Heart left ventricle (tissue), 16 donors: ENCODE measurements around the gene ZNF408. TPM values are rescaled to one million over a fixed set of nuclear protein-coding genes. Genes with fewer than 3 reads are reported as not detected.
A peak's percentile ranks its signal among the peaks of the same experiment; 100 is the strongest.

Experiments
- ATAC-seq, 4 donors: fragments of 200-7000 bp; cut with Tn5 transposase; one replicate each; pipeline ENCODE4 v1.9.1; 2020 to 2022; ENCODE audit warnings: moderate library complexity in 4 of 4, mild to moderate bottlenecking in 3 of 4, moderate number of reproducible peaks in 1 of 4
- DNase-seq, 5 donors: peaks; one replicate each; pipeline ENCODE4 v3.0.0-alpha.2; 2020
- H3K27ac ChIP-seq, 12 donors: fragments of 200-600 bp; sonication (generic) in 4 of 12; one replicate each; pipeline versions ENCODE4 v1.5.0 to v1.8.0; 2016 to 2022; ENCODE audit warnings: mild to moderate bottlenecking in 2 of 12
- H3K27me3 ChIP-seq, 9 donors: fragments of 200-600 bp; sonication (generic) in 2 of 9; one replicate each; pipeline versions ENCODE4 v1.5.1 to v1.8.0; 2016 to 2022; ENCODE audit warnings: mild to moderate bottlenecking in 3 of 9
- H3K36me3 ChIP-seq, 9 donors: fragments of 200-600 bp; sonication (generic) in 2 of 9; one replicate each; pipeline versions ENCODE4 v1.5.0 to v1.8.0; 2018 to 2022; ENCODE audit warnings: mild to moderate bottlenecking in 2 of 9
- H3K4me1 ChIP-seq, 12 donors: fragments of 200-600 bp; sonication (generic) in 4 of 12; one replicate each; pipeline versions ENCODE4 v1.5.0 to v1.8.0; 2016 to 2022; ENCODE audit warnings: mild to moderate bottlenecking in 3 of 12
- H3K4me3 ChIP-seq, 12 donors: fragments of 200-600 bp; sonication (generic) in 4 of 12; one replicate each; pipeline versions ENCODE4 v1.5.0 to v1.8.0; 2017 to 2022; ENCODE audit warnings: mild to moderate bottlenecking in 9 of 12, moderate library complexity in 4 of 12
- H3K9me3 ChIP-seq, 12 donors: fragments of 200-600 bp; sonication (generic) in 4 of 12; one replicate each; pipeline versions ENCODE4 v1.5.0 to v1.8.0; 2016 to 2022; ENCODE audit warnings: mild to moderate bottlenecking in 1 of 12
- POLR2A ChIP-seq, 2 donors: fragments of 450-650 bp; IDR thresholded peaks; one replicate each; pipeline ENCODE4 v1.6.1; 2017; ENCODE audit warnings: antibody characterized with exemption in 2 of 2, mild to moderate bottlenecking in 2 of 2, moderate library complexity in 2 of 2
- WGBS, 4 donors: extraction: QIAGEN DNeasy Blood & Tissue Kit in 2 of 4; methylation state at CpG; one replicate each; pipeline versions ENCODE4 v1.1.5 to v1.1.7; 2013 to 2018; 5-methylcytosine and 5-hydroxymethylcytosine counted together
- intact Hi-C, 10 donors: fragments of 100-400 bp; cut with DNase I; formaldehyde crosslinking; loops; one replicate each; pipeline versions ENCODE4 v1.11.1 to v1.14.2; 2022
- polyA plus RNA-seq, 2 donors: library from polyadenylated mRNA; stranded (reverse); fragments of 200-250 nt; gene quantifications; one replicate each; pipeline ENCODE4 v1.2.3, GENCODE V29; 2013
- total RNA-seq, 9 donors: library from RNA; depleted of rRNA in 2 of 9; stranded (reverse); fragments of >200 nt in 2 of 9; fragmentation: NEBNext Ultra II Directional in 3 of 9; extraction: Animal tissue kit (Norgen Biotek cat#: 25700) in 3 of 9; gene quantifications; one replicate each; pipeline versions ENCODE4 v1.1.0 to v1.2.4, GENCODE V29; 2016 to 2023
- TF ChIP-seq, protein P1 (sequence below), 12 donors: fragments of 200-600 bp; sonication (generic) in 4 of 12; IDR thresholded peaks; one replicate each; pipeline versions ENCODE4 v1.5.0 to v1.8.0; 2018 to 2022; ENCODE audit warnings: antibody characterized with exemption in 12 of 12, mild to moderate bottlenecking in 5 of 12
- donor health status: ischemic (EF 13 %, LVEDD 7.1; RV severe dilation, severe dysfunction).
- donor health status: healthy with polysubstance abuse.
- donor health status: DM: no; HTN: yes; CAD: no.
- donor health status: DM: no; HTN: no; CAD: no.
- donor health status: ischemic (EF 25% LVEDD 6.9; RV normal size, moderate dysfunction).
- donor health status: ischemic (EF 25% LVEDD 5.7; RV mildly dilated, moderate dysfunction).
- donor health status: healthy.
- donor health status: DM: yes; HTN: yes; CAD: no.
- donor health status: ischemic (EF 35%, LVEDD 5.7; RV mildly dilated, moderate dysfunction).
- donor health status: nonischemic (EF 11% LVEDD 7.7; RV severe dilation, severe dysfunction).
- donor health status: DM: yes; HTN: yes; CAD: no.
- donor health status: PGD.
- donor health status: ischemic (EF 29% LVEDD 5.4; RV normal size, mild dysfunction).
- donor health status: nonischemic (EF 23%, LVEDD 6.1; RV moderate dilation, normal function).

Gene ZNF408
- total and polyA plus RNA-seq, 11 donors = 5.3 to 10.0 (median 7.1) TPM

DNA sequence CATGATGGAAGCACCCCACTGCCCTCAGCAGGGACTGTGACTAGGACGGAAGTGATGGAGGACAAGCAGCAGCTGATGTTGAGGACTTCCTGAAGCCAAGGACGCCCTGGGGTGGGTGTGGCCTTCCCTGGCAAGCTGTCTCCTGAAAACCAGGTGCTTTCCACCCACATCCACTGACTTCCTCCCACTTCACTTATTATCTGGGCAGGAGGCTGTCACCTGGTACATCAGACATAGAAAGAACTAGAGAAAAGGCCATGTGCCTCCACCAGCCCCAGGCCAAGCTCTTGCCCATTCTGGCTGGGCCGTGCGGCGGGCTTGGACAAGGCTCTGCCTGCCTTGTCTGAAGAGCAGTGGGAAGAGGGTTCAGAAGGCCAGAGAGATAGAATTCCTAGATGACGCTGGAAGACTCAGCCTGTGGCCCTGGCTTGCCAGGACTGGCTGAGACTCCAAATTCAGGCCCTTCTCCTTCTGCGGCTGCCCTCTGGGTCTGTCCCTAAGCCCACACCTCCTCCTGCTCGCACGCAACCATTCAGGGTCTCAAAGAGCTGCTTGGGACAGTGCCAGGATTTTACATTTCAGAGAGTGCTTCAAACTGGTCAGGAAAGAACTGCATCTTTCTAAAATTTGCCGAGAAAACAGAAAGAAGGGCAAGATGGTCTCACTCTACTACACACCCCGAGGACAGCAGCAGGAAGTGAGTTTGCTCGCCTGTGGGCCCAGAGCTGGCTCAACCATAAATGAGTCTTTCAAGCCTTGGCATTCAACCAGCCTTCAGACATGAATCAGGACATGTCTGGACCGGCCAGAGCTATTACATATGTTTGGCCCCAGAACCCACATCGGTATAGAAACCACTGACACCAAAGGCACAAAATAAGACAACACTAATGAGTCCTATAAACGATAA lies 13.7 kb upstream of the ZNF408 start:
- Histone ChIP-seq H3K4me3 (no peak overlapping the region), H3K27ac (peak overlapping the region in 11 of 12 donors; percentile 11 to 88 (median 68)), H3K27me3 (no peaks in the 10 kb centered on the region), H3K9me3 (no peaks in the 10 kb centered on the region), H3K36me3 (peaks cover 0 to 95% (median 69%) of the 10 kb centered on the region in 9 donors), H3K4me1 (peaks cover 0 to 55% (median 36%) of the 10 kb centered on the region in 12 donors)
- 59 to 76% (median 59%) methylated on average over 15 of the region's 15 CpGs for WGBS, 4 donors
- intact Hi-C loops = no loop called here
- DNase-seq (peak in 1 of 5 donors; percentile 54), ATAC-seq (peak in 3 of 4 donors; percentile 34 to 66 (median 64))
- TF ChIP-seq, protein P1, sequence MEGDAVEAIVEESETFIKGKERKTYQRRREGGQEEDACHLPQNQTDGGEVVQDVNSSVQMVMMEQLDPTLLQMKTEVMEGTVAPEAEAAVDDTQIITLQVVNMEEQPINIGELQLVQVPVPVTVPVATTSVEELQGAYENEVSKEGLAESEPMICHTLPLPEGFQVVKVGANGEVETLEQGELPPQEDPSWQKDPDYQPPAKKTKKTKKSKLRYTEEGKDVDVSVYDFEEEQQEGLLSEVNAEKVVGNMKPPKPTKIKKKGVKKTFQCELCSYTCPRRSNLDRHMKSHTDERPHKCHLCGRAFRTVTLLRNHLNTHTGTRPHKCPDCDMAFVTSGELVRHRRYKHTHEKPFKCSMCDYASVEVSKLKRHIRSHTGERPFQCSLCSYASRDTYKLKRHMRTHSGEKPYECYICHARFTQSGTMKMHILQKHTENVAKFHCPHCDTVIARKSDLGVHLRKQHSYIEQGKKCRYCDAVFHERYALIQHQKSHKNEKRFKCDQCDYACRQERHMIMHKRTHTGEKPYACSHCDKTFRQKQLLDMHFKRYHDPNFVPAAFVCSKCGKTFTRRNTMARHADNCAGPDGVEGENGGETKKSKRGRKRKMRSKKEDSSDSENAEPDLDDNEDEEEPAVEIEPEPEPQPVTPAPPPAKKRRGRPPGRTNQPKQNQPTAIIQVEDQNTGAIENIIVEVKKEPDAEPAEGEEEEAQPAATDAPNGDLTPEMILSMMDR (IDR thresholded peaks at IDR 0.05) = no peak
- TF ChIP-seq POLR2A (IDR thresholded peaks at IDR 0.05) = no peak

DNA sequence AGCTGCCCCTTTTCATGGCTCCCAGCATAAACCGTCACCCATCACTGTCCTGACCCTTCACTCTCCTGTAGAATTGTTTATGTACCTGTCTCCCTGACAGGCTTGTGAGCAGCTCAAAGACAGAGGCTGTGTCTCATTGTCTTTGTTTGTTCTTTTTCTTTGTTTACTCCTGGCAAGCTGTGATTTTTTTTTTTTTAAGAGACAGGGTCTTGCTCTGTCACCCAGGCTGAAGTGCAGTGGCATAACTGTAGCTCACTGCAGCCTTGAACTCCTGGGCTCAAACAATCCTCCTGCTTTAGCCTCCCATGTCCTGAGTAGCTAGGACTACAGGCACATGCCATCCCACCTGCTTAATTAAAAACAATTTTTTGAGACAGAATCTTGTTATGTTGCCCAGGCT lies 10.1 kb upstream of the ZNF408 start:
- H3K27me3 ChIP-seq = no peaks in the 10 kb centered on the region
- no peak for TF ChIP-seq POLR2A (IDR thresholded peaks at IDR 0.05)
- TF ChIP-seq, protein P1 (IDR thresholded peaks at IDR 0.05) = no peak
- DNase-seq (no peak), ATAC-seq (no peak)
- WGBS, 4 donors = 92 to 100% (median 96%) methylated on average over 1 of the region's 1 CpG
- H3K36me3 ChIP-seq = peaks cover 0 to 97% (median 91%) of the 10 kb centered on the region in 9 donors
- intact Hi-C loops = no loop called here
- no peak overlapping the region for H3K4me3 ChIP-seq
- no peaks in the 10 kb centered on the region for H3K9me3 ChIP-seq
- H3K4me1 ChIP-seq = peaks cover 0 to 51% (median 26%) of the 10 kb centered on the region in 12 donors
- H3K27ac ChIP-seq = no peak overlapping the region

DNA sequence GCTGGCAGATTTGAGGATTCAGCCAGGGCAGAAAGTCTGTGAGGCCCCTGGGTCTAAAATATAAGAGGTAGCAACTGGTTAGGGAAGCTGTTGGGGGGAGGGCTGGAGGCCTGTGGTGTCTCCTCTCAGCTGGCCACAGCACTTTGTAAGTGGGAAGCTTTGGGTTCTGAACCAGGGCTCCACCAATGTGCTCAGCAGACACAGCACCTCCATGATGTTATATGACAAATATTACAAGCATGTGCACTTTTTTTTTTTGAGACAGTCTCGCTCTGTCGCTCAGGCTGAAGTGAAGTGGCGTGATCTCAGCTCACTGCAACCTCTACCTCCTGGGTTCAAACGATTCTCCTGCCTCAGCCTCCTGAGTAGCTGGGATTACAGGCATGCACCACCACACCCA lies 8.4 kb upstream of the ZNF408 start:
- Histone ChIP-seq H3K27me3 (no peaks in the 10 kb centered on the region), H3K4me1 (peaks cover 0 to 55% (median 38%) of the 10 kb centered on the region in 12 donors), H3K36me3 (peaks cover 0 to 93% (median 77%) of the 10 kb centered on the region in 9 donors), H3K9me3 (no peaks in the 10 kb centered on the region), H3K27ac (peak overlapping the region in 1 of 12 donors; percentile 24), H3K4me3 (no peak overlapping the region)
- no peak for ATAC-seq
- TF ChIP-seq, protein P1 (IDR thresholded peaks at IDR 0.05) = no peak
- no peak for TF ChIP-seq POLR2A (IDR thresholded peaks at IDR 0.05)
- 48 to 69% (median 65%) methylated on average over 4 of the region's 4 CpGs for WGBS, 4 donors
- intact Hi-C loops = no loop called here
- no peak for DNase-seq

DNA sequence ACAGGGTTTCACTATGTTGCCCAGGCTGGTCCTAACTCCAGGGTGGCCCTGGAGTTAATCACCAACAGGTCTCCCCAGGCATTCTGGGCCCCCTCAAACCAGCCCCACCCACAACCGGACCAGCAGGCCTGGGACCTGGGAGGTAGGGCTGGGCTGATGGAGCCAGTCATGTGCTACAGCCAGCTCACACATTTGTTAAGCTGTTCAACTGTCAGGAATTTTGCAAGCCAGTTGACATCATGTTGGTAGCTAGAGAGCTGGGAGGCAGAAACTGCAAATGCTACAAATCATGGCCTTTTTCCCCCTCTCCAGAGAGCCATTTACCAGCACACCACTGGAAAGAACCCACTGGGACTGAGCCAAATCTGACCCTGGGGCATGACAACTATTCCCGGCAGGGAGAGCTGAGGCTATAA lies 7.2 kb upstream of the ZNF408 start:
- Histone ChIP-seq H3K4me1 (peaks cover under 1 to 55% (median 47%) of the 10 kb centered on the region in 12 donors), H3K27me3 (no peaks in the 10 kb centered on the region), H3K4me3 (no peak overlapping the region), H3K36me3 (peaks cover 0 to 82% (median 65%) of the 10 kb centered on the region in 9 donors), H3K27ac (peak overlapping the region in 10 of 12 donors; percentile 30 to 95 (median 66)), H3K9me3 (no peaks in the 10 kb centered on the region)
- intact Hi-C loops = no loop called here
- WGBS, 4 donors = 47 to 67% (median 52%) methylated on average over 1 to 2 of the region's 2 CpGs
- TF ChIP-seq, protein P1 (IDR thresholded peaks at IDR 0.05) = no peak
- no peak for TF ChIP-seq POLR2A (IDR thresholded peaks at IDR 0.05)
- ATAC-seq (peak in 2 of 4 donors; percentile 14 to 17), DNase-seq (no peak)
